ENCODE measurements around the gene INCENP.

The INCENP gene

GRCh38 chr11:62088331-62088933 is 35.4 kb upstream of the INCENP start:
- no peaks in the 10 kb centered on the region for H3K9me3 ChIP-seq (ENCODE audit: control insufficient read depth, insufficient read depth, low read depth, low read length)
- no peak overlapping the region for H3K27ac ChIP-seq (ENCODE audit: extremely low read depth, low read depth, low read length)
- no peaks in the 10 kb centered on the region for H3K36me3 ChIP-seq (ENCODE audit: control insufficient read depth in 2 of 2, insufficient read depth in 1 of 2, low read length in 2 of 2)
- no peaks in the 10 kb centered on the region for H3K4me1 ChIP-seq (ENCODE audit: control insufficient read depth, insufficient read depth, low read length)
- H3K4me3 ChIP-seq (ENCODE audit: low read depth, low read length) = no peak overlapping the region
- CTCF ChIA-PET = interaction anchor here (0.6 to 11.2 kb wide), 7 partner anchors 9 to 630 kb away, joined by 3 to 258 read pairs (median 5); no protein-coding TSS in a partner anchor
- POLR2A ChIA-PET = no interaction called here
- TF ChIP-seq, protein P1, sequence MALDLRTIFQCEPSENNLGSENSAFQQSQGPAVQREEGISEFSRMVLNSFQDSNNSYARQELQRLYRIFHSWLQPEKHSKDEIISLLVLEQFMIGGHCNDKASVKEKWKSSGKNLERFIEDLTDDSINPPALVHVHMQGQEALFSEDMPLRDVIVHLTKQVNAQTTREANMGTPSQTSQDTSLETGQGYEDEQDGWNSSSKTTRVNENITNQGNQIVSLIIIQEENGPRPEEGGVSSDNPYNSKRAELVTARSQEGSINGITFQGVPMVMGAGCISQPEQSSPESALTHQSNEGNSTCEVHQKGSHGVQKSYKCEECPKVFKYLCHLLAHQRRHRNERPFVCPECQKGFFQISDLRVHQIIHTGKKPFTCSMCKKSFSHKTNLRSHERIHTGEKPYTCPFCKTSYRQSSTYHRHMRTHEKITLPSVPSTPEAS (tag by site-specific recombination; IDR thresholded peaks at IDR 0.05) = no peak
- no peak for TF ChIP-seq GLIS2 (tag by site-specific recombination; IDR thresholded peaks at IDR 0.05)
- no peak for TF ChIP-seq IKZF3 (tag by site-specific recombination; IDR thresholded peaks at IDR 0.05)
- no peak for TF ChIP-seq ZNF157 (tag by site-specific recombination; IDR thresholded peaks at IDR 0.05)
- no peak for TF ChIP-seq ZNF768 (tag by site-specific recombination; IDR thresholded peaks at IDR 0.05)
- TF ChIP-seq, protein P2, sequence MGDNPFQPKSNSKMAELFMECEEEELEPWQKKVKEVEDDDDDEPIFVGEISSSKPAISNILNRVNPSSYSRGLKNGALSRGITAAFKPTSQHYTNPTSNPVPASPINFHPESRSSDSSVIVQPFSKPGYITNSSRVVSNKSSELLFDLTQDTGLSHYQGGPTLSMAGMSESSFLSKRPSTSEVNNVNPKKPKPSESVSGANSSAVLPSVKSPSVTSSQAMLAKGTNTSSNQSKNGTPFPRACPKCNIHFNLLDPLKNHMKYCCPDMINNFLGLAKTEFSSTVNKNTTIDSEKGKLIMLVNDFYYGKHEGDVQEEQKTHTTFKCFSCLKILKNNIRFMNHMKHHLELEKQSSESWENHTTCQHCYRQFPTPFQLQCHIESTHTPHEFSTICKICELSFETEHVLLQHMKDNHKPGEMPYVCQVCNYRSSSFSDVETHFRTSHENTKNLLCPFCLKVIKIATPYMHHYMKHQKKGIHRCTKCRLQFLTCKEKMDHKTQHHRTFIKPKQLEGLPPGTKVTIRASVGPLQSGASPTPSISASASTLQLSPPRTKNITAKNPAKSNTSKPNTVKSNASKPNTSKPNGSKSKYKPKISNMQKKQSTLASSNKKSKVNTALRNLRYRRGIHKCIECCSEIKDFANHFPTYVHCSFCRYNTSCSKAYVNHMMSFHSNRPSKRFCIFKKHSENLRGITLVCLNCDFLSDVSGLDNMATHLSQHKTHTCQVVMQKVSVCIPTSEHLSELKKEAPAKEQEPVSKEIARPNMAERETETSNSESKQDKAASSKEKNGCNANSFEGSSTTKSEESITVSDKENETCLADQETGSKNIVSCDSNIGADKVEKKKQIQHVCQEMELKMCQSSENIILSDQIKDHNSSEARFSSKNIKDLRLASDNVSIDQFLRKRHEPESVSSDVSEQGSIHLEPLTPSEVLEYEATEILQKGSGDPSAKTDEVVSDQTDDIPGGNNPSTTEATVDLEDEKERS (tag by site-specific recombination; IDR thresholded peaks at IDR 0.05) = no peak
- TF ChIP-seq ZNF624 (tag by site-specific recombination; IDR thresholded peaks at IDR 0.05) = no peak
- no peak for TF ChIP-seq WT1 (tag by site-specific recombination; IDR thresholded peaks at IDR 0.05)
- TF ChIP-seq SCRT1 (tag by site-specific recombination; IDR thresholded peaks at IDR 0.05; ENCODE audit: borderline replicate concordance) = no peak
- no peak for TF ChIP-seq ZNF146 (tag by site-specific recombination; IDR thresholded peaks at IDR 0.05)
- TF ChIP-seq SP3 (tag by site-specific recombination; IDR thresholded peaks at IDR 0.05) = no peak
- TF ChIP-seq ZNF623 (tag by site-specific recombination; IDR thresholded peaks at IDR 0.05) = no peak
- no peak for TF ChIP-seq ZFP69B (tag by site-specific recombination; IDR thresholded peaks at IDR 0.05)
- TF ChIP-seq ZNF530 (tag by site-specific recombination; IDR thresholded peaks at IDR 0.05; ENCODE audit: low read depth) = no peak
- TF ChIP-seq ZNF404 (tag by site-specific recombination; IDR thresholded peaks at IDR 0.05) = no peak
- TF ChIP-seq SETDB1 (IDR thresholded peaks at IDR 0.05; ENCODE audit: insufficient read length, low read length) = peak; percentile 99
- no peak for TF ChIP-seq ZNF302 (tag by site-specific recombination; IDR thresholded peaks at IDR 0.05; ENCODE audit: low read depth)
- TF ChIP-seq ZNF184 (tag by site-specific recombination; IDR thresholded peaks at IDR 0.05) = no peak
- no peak for TF ChIP-seq ZNF560 (tag by site-specific recombination; IDR thresholded peaks at IDR 0.05; ENCODE audit: borderline replicate concordance)
- TF ChIP-seq ZSCAN23 (tag by site-specific recombination; IDR thresholded peaks at IDR 0.05) = no peak
- no peak for TF ChIP-seq OVOL3 (tag by site-specific recombination; IDR thresholded peaks at IDR 0.05)
- TF ChIP-seq ZNF311 (tag by site-specific recombination; IDR thresholded peaks at IDR 0.05; ENCODE audit: borderline replicate concordance) = no peak
- 0 out of 2 replicates have a peak, but pooled peaks have one; percentile 51 for TF ChIP-seq ZNF626 (tag by site-specific recombination; IDR thresholded peaks at IDR 0.05)
- no peak for TF ChIP-seq ZNF629 (tag by site-specific recombination; IDR thresholded peaks at IDR 0.05)
- no peak for TF ChIP-seq ZNF148 (tag by site-specific recombination; IDR thresholded peaks at IDR 0.05; ENCODE audit: borderline replicate concordance)
- TF ChIP-seq ZNF585B (tag by site-specific recombination; IDR thresholded peaks at IDR 0.05) = no peak
- TF ChIP-seq ZNF664 (tag by site-specific recombination; IDR thresholded peaks at IDR 0.05) = no peak
- no peak for TF ChIP-seq ZBTB7A (tag by site-specific recombination; IDR thresholded peaks at IDR 0.05; ENCODE audit: low read depth)
- no peak for TF ChIP-seq TCF7L2 (IDR thresholded peaks at IDR 0.05; ENCODE audit: borderline replicate concordance, low read depth, low read length)
- TF ChIP-seq, protein P3, sequence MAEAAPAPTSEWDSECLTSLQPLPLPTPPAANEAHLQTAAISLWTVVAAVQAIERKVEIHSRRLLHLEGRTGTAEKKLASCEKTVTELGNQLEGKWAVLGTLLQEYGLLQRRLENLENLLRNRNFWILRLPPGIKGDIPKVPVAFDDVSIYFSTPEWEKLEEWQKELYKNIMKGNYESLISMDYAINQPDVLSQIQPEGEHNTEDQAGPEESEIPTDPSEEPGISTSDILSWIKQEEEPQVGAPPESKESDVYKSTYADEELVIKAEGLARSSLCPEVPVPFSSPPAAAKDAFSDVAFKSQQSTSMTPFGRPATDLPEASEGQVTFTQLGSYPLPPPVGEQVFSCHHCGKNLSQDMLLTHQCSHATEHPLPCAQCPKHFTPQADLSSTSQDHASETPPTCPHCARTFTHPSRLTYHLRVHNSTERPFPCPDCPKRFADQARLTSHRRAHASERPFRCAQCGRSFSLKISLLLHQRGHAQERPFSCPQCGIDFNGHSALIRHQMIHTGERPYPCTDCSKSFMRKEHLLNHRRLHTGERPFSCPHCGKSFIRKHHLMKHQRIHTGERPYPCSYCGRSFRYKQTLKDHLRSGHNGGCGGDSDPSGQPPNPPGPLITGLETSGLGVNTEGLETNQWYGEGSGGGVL (tag by site-specific recombination; IDR thresholded peaks at IDR 0.05) = no peak
- no peak for TF ChIP-seq ZNF501 (tag by site-specific recombination; IDR thresholded peaks at IDR 0.05)
- no peak for TF ChIP-seq GLI4 (tag by site-specific recombination; IDR thresholded peaks at IDR 0.05)
- TF ChIP-seq ZNF514 (tag by site-specific recombination; IDR thresholded peaks at IDR 0.05) = no peak
